GM21723 (cell line): ENCODE data around the gene FSIP2.
"Not testable (repeated sequence)": the region's sequence is repeated elsewhere in the genome, so short reads cannot be mapped to it uniquely, and the experiment has no call there.

ENCODE experiments used
- ATAC-seq: cut with Tn5 transposase; IDR thresholded peaks from one replicate; pipeline ENCODE4 v1.9.1; 2021; ENCODE audit warnings: mild to moderate bottlenecking, moderate library complexity; ENCODE audit not compliant: unreplicated experiment

The FSIP2 gene

GRCh38 chr2:185806783-185807182 is 68.2 kb downstream of the FSIP2 start:
- no peak for ATAC-seq

- ATAC-seq: no peak
Observed at GRCh38 chr2:185807351-185807750, 68.7 kb downstream of the FSIP2 start.

GRCh38 chr2:185811580-185811979 is 73.0 kb downstream of the FSIP2 start:
- ATAC-seq: no peak

GRCh38 chr2:185813707-185814106 is 75.1 kb downstream of the FSIP2 start:
- no peak for ATAC-seq

- ATAC-seq: no peak
Observed at GRCh38 chr2:185817991-185818390, 79.4 kb downstream of the FSIP2 start.

GRCh38 chr2:185821467-185821866 is 82.9 kb downstream of the FSIP2 start:
- ATAC-seq: no peak

- no peak for ATAC-seq
Observed at GRCh38 chr2:185823773-185824172, 85.2 kb downstream of the FSIP2 start.

GRCh38 chr2:185825557-185825956 is 87.0 kb downstream of the FSIP2 start:
- no peak for ATAC-seq

GRCh38 chr2:185828326-185828725 is 89.7 kb downstream of the FSIP2 start:
- no peak for ATAC-seq

- ATAC-seq: no peak
Observed at GRCh38 chr2:185833864-185834263, 95.3 kb downstream of the FSIP2 start.

- ATAC-seq: no peak
Observed at GRCh38 chr2:185835974-185836373, 97.4 kb downstream of the FSIP2 start.

GRCh38 chr2:185854885-185855284 is 116.3 kb downstream of the FSIP2 start:
- ATAC-seq: no peak

GRCh38 chr2:185857691-185858090 is 119.1 kb downstream of the FSIP2 start:
- no peak for ATAC-seq

GRCh38 chr2:185859506-185859905 is 120.9 kb downstream of the FSIP2 start:
- ATAC-seq: no peak

GRCh38 chr2:185860321-185860720 is 121.7 kb downstream of the FSIP2 start:
- ATAC-seq: no peak

- no peak for ATAC-seq
Observed at GRCh38 chr2:185862657-185863398, 124.2 kb downstream of the FSIP2 start.

GRCh38 chr2:185864468-185865260 is 126.1 kb downstream of the FSIP2 start:
- ATAC-seq: not testable (repeated sequence)

- no peak for ATAC-seq
Observed at GRCh38 chr2:185875136-185875931, 136.7 kb downstream of the FSIP2 start.

GRCh38 chr2:185876234-185876633 is 137.6 kb downstream of the FSIP2 start:
- no peak for ATAC-seq

GRCh38 chr2:185880396-185880795 is 141.8 kb downstream of the FSIP2 start:
- no peak for ATAC-seq
